ENCODE measurements around the gene PPM1D.
"Not testable (repeated sequence)": the region's sequence is repeated elsewhere in the genome, so short reads cannot be mapped to it uniquely, and the experiment has no call there.

PPM1D gene

GRCh38 chr17:60599620-60600489 lies at the start of gene PPM1D:
Gene PPM1D, plus strand, starts transcription at chr17:60600193. Its CDS starts 222 bp downstream, at chr17:60600415.
- TF ChIP-seq CTCF (IDR thresholded peaks at IDR 0.05; ENCODE audit: low read depth, low read length) = no peak
- peak within 1 kb of the TSS; percentile 91 for H3K4me3 ChIP-seq (ENCODE audit: low read depth, low read length)
- DNase-seq (ENCODE audit: low read depth, low spot score) = peak; percentile 99
- in situ Hi-C loops (cut with HindIII; ENCODE audit: low sequenced_read_pairs) = no loop called here

GRCh38 chr17:60552255-60552654 lies 47.7 kb upstream of the PPM1D start:
- H3K4me3 ChIP-seq (ENCODE audit: low read depth, low read length); DNase-seq (ENCODE audit: low read depth, low spot score); in situ Hi-C loops (cut with HindIII; ENCODE audit: low sequenced_read_pairs): not testable (repeated sequence)

- peak; percentile 78 for DNase-seq (ENCODE audit: low read depth, low spot score)
- no peak overlapping the region for H3K4me3 ChIP-seq (ENCODE audit: low read depth, low read length)
- in situ Hi-C loops (cut with HindIII; ENCODE audit: low sequenced_read_pairs) = no loop called here
- no peak for TF ChIP-seq CTCF (IDR thresholded peaks at IDR 0.05; ENCODE audit: low read depth, low read length)
Measured at GRCh38 chr17:60554377-60554788, 45.6 kb upstream of the PPM1D start.

GRCh38 chr17:60555786-60556185 lies 44.2 kb upstream of the PPM1D start:
- in situ Hi-C loops (cut with HindIII; ENCODE audit: low sequenced_read_pairs) = no loop called here
- no peak overlapping the region for H3K4me3 ChIP-seq (ENCODE audit: low read depth, low read length)
- TF ChIP-seq CTCF (IDR thresholded peaks at IDR 0.05; ENCODE audit: low read depth, low read length) = no peak
- no peak for DNase-seq (ENCODE audit: low read depth, low spot score)

GRCh38 chr17:60557805-60558204 lies 42.2 kb upstream of the PPM1D start:
- no peak for TF ChIP-seq CTCF (IDR thresholded peaks at IDR 0.05; ENCODE audit: low read depth, low read length)
- in situ Hi-C loops (cut with HindIII; ENCODE audit: low sequenced_read_pairs) = no loop called here
- DNase-seq (ENCODE audit: low read depth, low spot score) = no peak
- H3K4me3 ChIP-seq (ENCODE audit: low read depth, low read length) = no peak overlapping the region

GRCh38 chr17:60559659-60559994 lies 40.4 kb upstream of the PPM1D start:
- in situ Hi-C loops (cut with HindIII; ENCODE audit: low sequenced_read_pairs) = no loop called here
- no peak for TF ChIP-seq CTCF (IDR thresholded peaks at IDR 0.05; ENCODE audit: low read depth, low read length)
- DNase-seq (ENCODE audit: low read depth, low spot score) = no peak
- H3K4me3 ChIP-seq (ENCODE audit: low read depth, low read length) = no peak overlapping the region

- DNase-seq (ENCODE audit: low read depth, low spot score) = no peak
- no peak overlapping the region for H3K4me3 ChIP-seq (ENCODE audit: low read depth, low read length)
- in situ Hi-C loops (cut with HindIII; ENCODE audit: low sequenced_read_pairs) = no loop called here
- no peak for TF ChIP-seq CTCF (IDR thresholded peaks at IDR 0.05; ENCODE audit: low read depth, low read length)
Measured at GRCh38 chr17:60559995-60560859, 39.8 kb upstream of the PPM1D start.

Measured in astrocyte of the spinal cord (primary cell).